Subcutaneous adipose tissue (tissue), 4 donors: ENCODE results near the gene MSS51. TPM values are rescaled to one million over a fixed set of nuclear protein-coding genes. Genes with fewer than 3 reads are reported as not detected.

ENCODE experiments used
- CTCF ChIP-seq: fragments of 450-650 bp; IDR thresholded peaks from one replicate; pipeline ENCODE4 v1.5.1; 2016; ENCODE audit warnings: low read depth, mild to moderate bottlenecking, control low read depth, antibody characterized with exemption, moderate library complexity
- total RNA-seq, 4 donors: library from RNA; depleted of rRNA; stranded (reverse); fragments of >200 nt; gene quantifications; one replicate each; pipeline ENCODE4 v1.1.0, GENCODE V29; 2016

Gene MSS51
- total RNA-seq, 4 donors from 2014 or later = 2.4 to 4.0 (median 3.7) TPM

GRCh38 chr10:73460897-73461296, 27.5 kb upstream of the MSS51 start:
- TF ChIP-seq CTCF = no peak

GRCh38 chr10:73459683-73460314, 26.4 kb upstream of the MSS51 start:
- no peak for TF ChIP-seq CTCF

- no peak for TF ChIP-seq CTCF
These were observed 23.0 kb upstream of the MSS51 start for GRCh38 chr10:73456187-73456890.

- TF ChIP-seq CTCF = no peak
These were observed 15.8 kb upstream of the MSS51 start for GRCh38 chr10:73449113-73449512.

- no peak for TF ChIP-seq CTCF
These were observed 15.0 kb upstream of the MSS51 start for GRCh38 chr10:73448384-73448783.

GRCh38 chr10:73446926-73447325, 13.6 kb upstream of the MSS51 start:
- TF ChIP-seq CTCF = no peak

- no peak for TF ChIP-seq CTCF
These were observed 11.1 kb upstream of the MSS51 start for GRCh38 chr10:73444457-73444856.
